Esophagus muscularis mucosa (tissue), 4 donors: ENCODE measurements around the gene JUND. TPM values are rescaled to one million over a fixed set of nuclear protein-coding genes. Genes with fewer than 3 reads are reported as not detected.

ENCODE experiments used
- DNase-seq: peaks from one replicate; pipeline ENCODE4 v3.0.0-alpha.2; 2017; ENCODE audit errors: extremely low spot score
- H3K27ac ChIP-seq, 4 donors: fragments of 200-600 bp; sonication (generic); replicated peaks in 1 of 4; 1 replicate in 3 of 4; 2 replicates in 1 of 4; pipeline ENCODE4 v1.5.1; 2016 to 2019; ENCODE audit warnings: mild to moderate bottlenecking in 1 of 4
- H3K27me3 ChIP-seq, 4 donors: fragments of 200-600 bp; sonication (generic); one replicate each; pipeline versions ENCODE4 v1.5.1 to v1.6.0; 2016 to 2019
- H3K36me3 ChIP-seq, 4 donors: fragments of 200-600 bp; sonication (generic); one replicate each; pipeline ENCODE4 v1.5.1; 2016 to 2019
- H3K4me1 ChIP-seq, 4 donors: fragments of 200-600 bp; sonication (generic); one replicate each; pipeline ENCODE4 v1.5.1; 2016 to 2019
- H3K4me3 ChIP-seq, 4 donors: fragments of 200-600 bp; sonication (generic); 1 replicate in 2 of 4; 2 replicates in 2 of 4; pipeline ENCODE4 v1.5.1; 2016 to 2019; ENCODE audit warnings: mild to moderate bottlenecking in 4 of 4, moderate library complexity in 1 of 4
- H3K9me3 ChIP-seq, 4 donors: fragments of 200-600 bp; sonication (generic); 1 replicate in 3 of 4; 2 replicates in 1 of 4; pipeline ENCODE4 v1.5.1; 2016 to 2019
- EP300 ChIP-seq: sonication (generic); formaldehyde crosslinking; IDR thresholded peaks from one replicate; pipeline ENCODE4 v1.6.1; 2017; ENCODE audit warnings: antibody characterized with exemption
- POLR2A ChIP-seq: fragments of 450-650 bp; IDR thresholded peaks from one replicate; pipeline ENCODE4 v1.6.1; 2017; ENCODE audit warnings: antibody characterized with exemption, moderate library complexity, mild to moderate bottlenecking, low read depth
- POLR2AphosphoS5 ChIP-seq, 2 donors: sonication (generic); formaldehyde crosslinking; IDR thresholded peaks; one replicate each; pipeline ENCODE4 v1.6.1; 2017; ENCODE audit warnings: antibody characterized with exemption in 2 of 2
- WGBS: methylation state at CpG from one replicate; pipeline ENCODE4 v1.1.5; 2018; 5-methylcytosine and 5-hydroxymethylcytosine counted together
- intact Hi-C: fragments of 100-400 bp; cut with DNase I; formaldehyde crosslinking; loops from one replicate; pipeline ENCODE4 v1.15.1; 2023
- total RNA-seq, 4 donors: library from RNA; depleted of rRNA; stranded (reverse); fragments of >200 nt; gene quantifications; one replicate each; pipeline versions ENCODE4 v1.1.0 to v1.2.1, GENCODE V29; 2016
- TF ChIP-seq, protein P1 (sequence below), 3 experiments: fragments of 200-600 bp in 2 of 3; fragments of 450-650 bp in 1 of 3; sonication (generic) in 2 of 3; IDR thresholded peaks; one replicate each; pipeline ENCODE4 v1.5.1; 2017 to 2019; ENCODE audit warnings: antibody characterized with exemption in 3 of 3, mild to moderate bottlenecking in 2 of 3, moderate library complexity in 1 of 3

The JUND gene
- total RNA-seq, 4 donors from 2014 or later: 325 to 457 (median 403) TPM

DNA sequence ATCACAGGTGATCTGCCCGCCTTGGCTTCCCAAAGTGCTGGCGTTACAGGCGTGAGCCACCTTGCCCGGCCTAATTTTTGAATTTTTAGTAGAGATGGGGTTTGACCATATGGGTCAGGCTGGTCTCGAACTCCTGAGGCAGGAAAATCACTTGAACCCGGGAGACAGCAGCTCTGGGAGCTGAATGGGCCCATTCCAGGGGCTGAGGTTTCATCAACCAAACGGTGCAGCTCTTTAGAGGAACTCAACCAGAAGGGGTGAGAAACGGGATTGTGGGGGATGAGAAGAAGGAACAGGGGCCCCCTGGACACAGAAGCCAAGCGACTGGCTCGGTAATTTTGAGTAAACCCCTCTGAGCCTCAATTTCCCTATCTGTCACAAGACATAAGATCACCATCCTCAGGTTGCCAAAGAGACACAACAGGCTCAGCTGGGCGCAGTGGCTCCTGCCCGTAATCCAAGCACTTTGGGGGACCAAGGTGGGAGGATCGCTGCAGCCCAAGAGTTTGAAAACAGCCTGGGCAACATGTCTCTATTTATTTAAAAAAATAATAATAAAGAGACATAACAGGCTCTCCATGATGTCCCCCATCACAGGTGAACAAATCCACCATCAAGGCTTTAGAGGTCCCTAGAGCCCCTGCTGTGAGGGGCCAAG, 7.7 kb downstream of the JUND start:
- no peak overlapping the region for H3K4me3 ChIP-seq
- peaks cover 41 to 69% (median 63%) of the 10 kb centered on the region in 4 donors for H3K4me1 ChIP-seq
- WGBS: 88% methylated on average over 13 of the region's 13 CpGs
- intact Hi-C loops: loop anchor here (5.0 kb wide), 1 partner anchor 69 kb away; the partner anchor contains the start of gene PGPEP1
- DNase-seq: no peak
- H3K36me3 ChIP-seq: peaks cover 3 to 25% (median 10%) of the 10 kb centered on the region in 4 donors
- peak overlapping the region; percentile 78 to 100 (median 100) for H3K27ac ChIP-seq
- no peaks in the 10 kb centered on the region for H3K9me3 ChIP-seq
- no peaks in the 10 kb centered on the region for H3K27me3 ChIP-seq
- TF ChIP-seq POLR2AphosphoS5 (IDR thresholded peaks at IDR 0.05): peak in 1 of 2 donors; percentile 40
- TF ChIP-seq, protein P1, sequence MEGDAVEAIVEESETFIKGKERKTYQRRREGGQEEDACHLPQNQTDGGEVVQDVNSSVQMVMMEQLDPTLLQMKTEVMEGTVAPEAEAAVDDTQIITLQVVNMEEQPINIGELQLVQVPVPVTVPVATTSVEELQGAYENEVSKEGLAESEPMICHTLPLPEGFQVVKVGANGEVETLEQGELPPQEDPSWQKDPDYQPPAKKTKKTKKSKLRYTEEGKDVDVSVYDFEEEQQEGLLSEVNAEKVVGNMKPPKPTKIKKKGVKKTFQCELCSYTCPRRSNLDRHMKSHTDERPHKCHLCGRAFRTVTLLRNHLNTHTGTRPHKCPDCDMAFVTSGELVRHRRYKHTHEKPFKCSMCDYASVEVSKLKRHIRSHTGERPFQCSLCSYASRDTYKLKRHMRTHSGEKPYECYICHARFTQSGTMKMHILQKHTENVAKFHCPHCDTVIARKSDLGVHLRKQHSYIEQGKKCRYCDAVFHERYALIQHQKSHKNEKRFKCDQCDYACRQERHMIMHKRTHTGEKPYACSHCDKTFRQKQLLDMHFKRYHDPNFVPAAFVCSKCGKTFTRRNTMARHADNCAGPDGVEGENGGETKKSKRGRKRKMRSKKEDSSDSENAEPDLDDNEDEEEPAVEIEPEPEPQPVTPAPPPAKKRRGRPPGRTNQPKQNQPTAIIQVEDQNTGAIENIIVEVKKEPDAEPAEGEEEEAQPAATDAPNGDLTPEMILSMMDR (IDR thresholded peaks at IDR 0.05): no peak
- no peak for TF ChIP-seq POLR2A

DNA sequence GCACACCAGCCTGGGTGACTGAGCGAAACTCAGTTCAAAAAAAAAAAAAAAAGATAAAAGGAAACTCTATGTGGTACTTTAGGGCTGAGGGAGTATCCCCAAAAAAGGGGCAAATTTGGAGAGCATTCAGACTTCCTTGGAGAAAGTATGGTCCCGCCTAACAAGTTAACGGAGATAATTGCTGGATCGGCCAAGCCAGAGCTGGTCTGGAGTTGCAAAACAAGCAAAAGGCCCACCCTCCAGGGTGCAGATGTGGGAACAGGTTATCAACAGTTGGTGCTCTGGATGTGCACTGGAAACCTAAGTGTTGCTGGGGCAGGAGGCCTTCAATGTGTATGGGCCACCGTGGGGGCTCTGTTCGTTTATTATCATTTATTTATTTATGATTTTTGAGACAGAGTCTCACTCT, 10.0 kb downstream of the JUND start:
- no peaks in the 10 kb centered on the region for H3K27me3 ChIP-seq
- no peak for TF ChIP-seq POLR2A
- no peak for TF ChIP-seq POLR2AphosphoS5 (IDR thresholded peaks at IDR 0.05)
- TF ChIP-seq, protein P1 (IDR thresholded peaks at IDR 0.05): no peak
- peaks cover 24 to 47% (median 41%) of the 10 kb centered on the region in 4 donors for H3K4me1 ChIP-seq
- H3K9me3 ChIP-seq: no peaks in the 10 kb centered on the region
- WGBS: 48% methylated on average over 6 of the region's 6 CpGs
- H3K27ac ChIP-seq: no peak overlapping the region
- peaks cover 8 to 32% (median 20%) of the 10 kb centered on the region in 4 donors for H3K36me3 ChIP-seq
- intact Hi-C loops: loop anchor here (5.0 kb wide), 1 partner anchor 71 kb away; the partner anchor contains the start of gene PGPEP1
- H3K4me3 ChIP-seq: no peak overlapping the region
- DNase-seq: no peak

DNA sequence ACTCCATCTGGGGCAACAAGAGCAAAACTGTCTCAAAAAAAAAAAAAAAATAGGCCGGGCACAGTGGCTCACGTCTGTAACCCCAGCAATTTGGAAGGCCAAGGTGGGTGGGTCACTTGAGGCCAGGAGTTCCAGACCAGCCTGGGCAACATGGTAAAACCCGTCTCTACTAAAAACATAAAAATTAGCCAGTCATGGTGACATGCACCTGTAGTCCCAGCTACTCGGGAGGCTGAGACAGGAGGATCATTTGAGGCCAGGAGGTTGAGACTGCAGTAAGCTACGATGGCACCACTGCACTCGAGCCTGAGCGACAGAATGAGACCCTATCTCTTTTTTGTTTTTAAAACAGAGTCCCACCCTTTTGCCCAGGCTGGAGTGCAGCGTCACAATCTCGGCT, 11.1 kb downstream of the JUND start:
- Histone ChIP-seq H3K27ac (no peak overlapping the region), H3K4me3 (no peak overlapping the region), H3K36me3 (peaks cover 19 to 41% (median 31%) of the 10 kb centered on the region in 4 donors), H3K27me3 (no peaks in the 10 kb centered on the region), H3K4me1 (peaks cover 13 to 36% (median 30%) of the 10 kb centered on the region in 4 donors), H3K9me3 (no peaks in the 10 kb centered on the region)
- no peak for TF ChIP-seq EP300
- TF ChIP-seq, protein P1 (IDR thresholded peaks at IDR 0.05): no peak
- intact Hi-C loops: loop anchor here (5.0 kb wide), 1 partner anchor 72 kb away; the partner anchor contains the start of gene PGPEP1
- no peak for DNase-seq
- WGBS: 91% methylated on average over 9 of the region's 9 CpGs

DNA sequence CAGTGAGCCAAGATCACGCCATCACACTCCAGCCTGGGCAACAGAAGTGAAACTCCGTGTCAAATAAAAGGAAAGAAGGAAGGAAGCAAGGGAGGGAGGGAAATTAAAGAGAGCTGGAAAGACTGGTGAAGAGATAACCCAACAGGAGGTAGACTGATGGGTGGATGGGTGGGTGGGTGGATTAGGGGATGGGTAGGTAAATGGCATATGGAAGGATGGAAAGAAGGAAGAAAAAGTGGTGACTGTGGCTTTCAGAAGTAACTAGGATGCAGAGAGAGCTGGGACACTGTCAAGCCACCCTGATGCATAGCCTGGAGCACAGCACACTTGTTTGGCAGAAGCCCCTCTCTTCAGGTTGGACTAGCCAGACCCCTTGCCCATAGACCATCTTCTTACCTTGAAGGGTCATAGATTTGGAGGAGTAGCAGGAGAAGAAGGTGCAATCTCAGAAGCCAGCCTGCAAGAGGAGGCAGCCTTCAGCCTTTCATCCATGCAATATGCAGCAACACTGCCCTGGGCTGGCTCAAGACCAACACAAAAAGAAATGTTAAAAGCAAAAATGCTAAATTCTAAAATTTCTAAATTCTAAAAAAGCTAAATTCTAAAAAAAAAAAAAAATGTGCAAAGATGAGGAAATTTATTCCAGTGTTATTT, 12.2 kb downstream of the JUND start:
- WGBS: 74% methylated on average over 2 of the region's 2 CpGs
- no peaks in the 10 kb centered on the region for H3K9me3 ChIP-seq
- no peak overlapping the region for H3K27ac ChIP-seq
- no peak for DNase-seq
- peaks cover 2 to 25% (median 19%) of the 10 kb centered on the region in 4 donors for H3K4me1 ChIP-seq
- H3K36me3 ChIP-seq: peaks cover 20 to 52% (median 42%) of the 10 kb centered on the region in 4 donors
- no peak overlapping the region for H3K4me3 ChIP-seq
- TF ChIP-seq POLR2A (no peak), EP300 (no peak), POLR2AphosphoS5 (IDR thresholded peaks at IDR 0.05) (no peak)
- TF ChIP-seq, protein P1 (IDR thresholded peaks at IDR 0.05): no peak
- intact Hi-C loops: no loop called here
- H3K27me3 ChIP-seq: no peaks in the 10 kb centered on the region
